B cell (primary cell): ENCODE data around the gene FBXO15. TPM values are rescaled to one million over a fixed set of nuclear protein-coding genes. Genes with fewer than 3 reads are reported as not detected.

ENCODE experiments used
- ATAC-seq: fragments of 200-7000 bp; cut with Tn5 transposase; one replicate; pipeline ENCODE4 v1.10.0; 2021; ENCODE audit warnings: low read depth, mild to moderate bottlenecking, moderate number of reproducible peaks, moderate library complexity
- CTCF ChIA-PET: fragments of 350-600 bp; sonication (Branson Sonifier 250); formaldehyde crosslinking; loops from one replicate; lab custom pipeline; 2021; ENCODE audit warnings: antibody characterized with exemption, inconsistent platforms; lab: Charles Lee
- POLR2A ChIA-PET: fragments of 350-600 bp; sonication (Branson Sonifier 250); formaldehyde crosslinking; loops from one replicate; lab custom pipeline; 2021; ENCODE audit warnings: antibody characterized with exemption; lab: Charles Lee
- DNase-seq: peaks from one replicate; pipeline ENCODE4 v3.0.0; 2013
- H2AFZ ChIP-seq: 2 replicates; pipeline ENCODE4 v1.6.1; 2012; ENCODE audit warnings: mild to moderate bottlenecking, low read depth, low read length; ENCODE audit not compliant: insufficient read depth, poor library complexity, severe bottlenecking
- H3K27ac ChIP-seq, 2 donors: 1 replicate in 1 of 2; 2 replicates in 1 of 2; pipeline ENCODE4 v1.5.1; 2012 to 2013; ENCODE audit warnings: low read length in 2 of 2, mild to moderate bottlenecking in 2 of 2, moderate library complexity in 1 of 2
- H3K27me3 ChIP-seq, 4 experiments: fragments of 200-600 bp in 1 of 4; sonication (generic) in 1 of 4; replicated peaks in 1 of 4; 1 replicate in 2 of 4; 2 replicates in 2 of 4; pipeline versions ENCODE4 v1.6.1 to v1.7.0; 2013 to 2016; ENCODE audit warnings: low read length in 3 of 4, mild to moderate bottlenecking in 2 of 4, mixed read lengths in 1 of 4, moderate library complexity in 1 of 4; ENCODE audit not compliant: insufficient read depth in 4 of 4, control insufficient read depth in 3 of 4; ENCODE audit errors: control extremely low read depth in 1 of 4
- H3K36me3 ChIP-seq, 2 experiments: replicated peaks in 1 of 2; 1 replicate in 1 of 2; 2 replicates in 1 of 2; pipeline versions ENCODE4 v1.6.1 to v1.7.1; 2013; ENCODE audit warnings: low read length in 1 of 2; ENCODE audit not compliant: insufficient read depth in 2 of 2, control insufficient read depth in 1 of 2; ENCODE audit errors: control extremely low read depth in 1 of 2, extremely low read depth in 1 of 2
- H3K4me1 ChIP-seq, 2 donors: fragments of 200-600 bp in 1 of 2; sonication (generic) in 1 of 2; 1 replicate in 1 of 2; 2 replicates in 1 of 2; pipeline versions ENCODE4 v1.5.1 to v1.6.1; 2013 to 2017; ENCODE audit warnings: low read length in 2 of 2; ENCODE audit not compliant: control insufficient read depth in 2 of 2, insufficient read depth in 2 of 2
- H3K4me2 ChIP-seq: replicated peaks from 2 replicates; pipeline ENCODE3; 2012; ENCODE audit warnings: mild to moderate bottlenecking, low read depth, low read length; ENCODE audit not compliant: poor library complexity, severe bottlenecking
- H3K4me3 ChIP-seq, 5 experiments: fragments of 200-600 bp in 1 of 5; sonication (generic) in 1 of 5; 1 replicate in 3 of 5; 2 replicates in 2 of 5; pipeline versions ENCODE4 v1.5.1 to v1.7.0; 2011 to 2016; ENCODE audit warnings: low read length in 4 of 5, mild to moderate bottlenecking in 4 of 5, low read depth in 2 of 5, control low read depth in 1 of 5, moderate library complexity in 1 of 5; ENCODE audit not compliant: insufficient read depth in 1 of 5; ENCODE audit errors: control extremely low read depth in 1 of 5, extremely low read depth in 1 of 5
- H3K79me2 ChIP-seq: fragments of 200-600 bp; sonication (generic); one replicate; pipeline ENCODE4 v1.6.0; 2016; ENCODE audit warnings: low read length; ENCODE audit not compliant: control insufficient read depth, insufficient read depth
- H3K9ac ChIP-seq: fragments of 200-600 bp; sonication (generic); 2 replicates; pipeline ENCODE4 v1.6.1; 2017; ENCODE audit warnings: mild to moderate bottlenecking, low read length, moderate library complexity
- H3K9me3 ChIP-seq, 3 donors: one replicate each; pipeline versions ENCODE4 v1.6.1 to v1.7.1; 2013; ENCODE audit warnings: low read length in 2 of 3; ENCODE audit not compliant: control insufficient read depth in 2 of 3, insufficient read depth in 1 of 3; ENCODE audit errors: control extremely low read depth in 1 of 3
- H4K20me1 ChIP-seq: 2 replicates; pipeline ENCODE4 v1.6.0; 2012; ENCODE audit warnings: mild to moderate bottlenecking, low read length; ENCODE audit not compliant: insufficient read depth, control insufficient read depth, poor library complexity, severe bottlenecking
- H3K27ac Mint-ChIP-seq: one replicate; pipeline ENCODE4 v1.8.0; 2021; ENCODE audit warnings: mixed read lengths
- H3K27me3 Mint-ChIP-seq: one replicate; pipeline ENCODE4 v1.8.0; 2021; ENCODE audit warnings: mixed read lengths
- H3K4me1 Mint-ChIP-seq: one replicate; pipeline ENCODE4 v1.8.0; 2021; ENCODE audit warnings: mixed read lengths
- H3K4me3 Mint-ChIP-seq: one replicate; pipeline ENCODE4 v1.8.0; 2021; ENCODE audit warnings: mixed read lengths
- H3K9me3 Mint-ChIP-seq: one replicate; pipeline ENCODE4 v1.8.0; 2022; ENCODE audit warnings: mixed read lengths; ENCODE audit not compliant: insufficient read depth
- CTCF ChIP-seq: fragments of 200-600 bp; IDR thresholded peaks from one replicate; pipeline ENCODE4 v1.8.0; 2022; ENCODE audit warnings: antibody characterized with exemption, mild to moderate bottlenecking
- EZH2 ChIP-seq: IDR thresholded peaks from 2 replicates; pipeline ENCODE4 v1.6.1; 2012; ENCODE audit warnings: borderline replicate concordance, low read depth, mild to moderate bottlenecking, moderate library complexity, low read length; ENCODE audit not compliant: insufficient read depth, poor library complexity, severe bottlenecking
- WGBS: methylation state at CpG from one replicate; pipeline ENCODE4 v1.1.5; 2013; ENCODE audit warnings: missing lambda C conversion rate; ENCODE audit not compliant: insufficient coverage; 5-methylcytosine and 5-hydroxymethylcytosine counted together
- intact Hi-C: fragments of 100-400 bp; cut with micrococcal nuclease; formaldehyde crosslinking; loops from one replicate; pipeline ENCODE4 v1.10.0; 2022
- polyA plus RNA-seq: library from polyadenylated mRNA; depleted of rRNA; stranded (reverse); fragments of >200 nt; gene quantifications from 2 replicates; pipeline ENCODE4 v1.2.3, GENCODE V29; 2012
- total RNA-seq, 2 donors: library from RNA; stranded (reverse); fragments of 120-200 nt in 1 of 2; gene quantifications; 1 replicate in 1 of 2; 2 replicates in 1 of 2; pipeline versions ENCODE4 v1.2.3 to v1.2.4, GENCODE V29; 2013 to 2022

The FBXO15 gene
- total and polyA plus RNA-seq, 2 donors (not counting 1 experiment from before 2014, with no cell fraction given): 1.6 to 4.1 TPM

- Histone ChIP-seq H3K9ac (peak overlapping the region; percentile 25), H3K4me3 (no peak overlapping the region), H4K20me1 (no peaks in the 10 kb centered on the region), H3K27me3 (no peaks in the 10 kb centered on the region), H3K4me2 (peak overlapping the region; percentile 36), H3K4me1 (peaks cover 51 to 55% of the 10 kb centered on the region in 2 donors), H3K79me2 (no peaks in the 10 kb centered on the region), H3K27ac (peak overlapping the region; percentile 72 to 77), H3K9me3 (peaks cover 0 to 4% (median 0%) of the 10 kb centered on the region in 3 donors), H2AFZ (peak overlapping the region; percentile 47), H3K36me3 (no peaks in the 10 kb centered on the region)
- ChIA-PET POLR2A (interaction anchor here (3.3 kb wide), 1 partner anchor 17 kb away, joined by 23 read pairs; no protein-coding TSS in a partner anchor), CTCF (interaction anchor here (0.9 to 4.9 kb wide), 4 partner anchors 15 to 51 kb away, joined by 3 to 47 read pairs (median 4); no protein-coding TSS in a partner anchor)
- Mint-ChIP-seq H3K4me1 (peaks cover 61% of the 10 kb centered on the region), H3K27me3 (no peaks in the 10 kb centered on the region), H3K27ac (peak overlapping the region; percentile 94), H3K4me3 (peak overlapping the region; percentile 60), H3K9me3 (no peaks in the 10 kb centered on the region)
- no peak for TF ChIP-seq EZH2
- no peak for TF ChIP-seq CTCF
- WGBS: 0% methylated on average over 1 of the region's 3 CpGs
- peak; percentile 28 for ATAC-seq
- peak; percentile 46 for DNase-seq
- intact Hi-C loops: loop anchor here (10.0 kb wide), 1 partner anchor 429 kb away; the partner anchor contains the start of gene CNDP2
Measured at GRCh38 chr18:74065366-74065765, 82.3 kb downstream of the FBXO15 start.

- H3K27ac ChIP-seq: peak overlapping the region; percentile 72 to 77
- Mint-ChIP-seq H3K4me3 (peak overlapping the region; percentile 59), H3K4me1 (peaks cover 64% of the 10 kb centered on the region), H3K27ac (peak overlapping the region; percentile 94), H3K9me3 (no peaks in the 10 kb centered on the region), H3K27me3 (no peaks in the 10 kb centered on the region)
- no peaks in the 10 kb centered on the region for H3K36me3 ChIP-seq
- CTCF ChIA-PET: interaction anchor here (1.1 to 4.9 kb wide), 4 partner anchors 18 to 52 kb away, joined by 3 to 47 read pairs (median 4); no protein-coding TSS in a partner anchor
- H3K4me3 ChIP-seq: peak overlapping the region in 1 of 5 experiments; percentile 7
- H3K79me2 ChIP-seq: no peaks in the 10 kb centered on the region
- TF ChIP-seq EZH2 (no peak), CTCF (no peak)
- peaks cover 53 to 59% of the 10 kb centered on the region in 2 donors for H3K4me1 ChIP-seq
- peak overlapping the region; percentile 21 for H3K9ac ChIP-seq
- peak overlapping the region; percentile 36 for H3K4me2 ChIP-seq
- H3K27me3 ChIP-seq: no peaks in the 10 kb centered on the region
- H4K20me1 ChIP-seq: no peaks in the 10 kb centered on the region
- POLR2A ChIA-PET: interaction anchor here (1.0 to 3.3 kb wide), 3 partner anchors 18 to 431 kb away, joined by 3 to 23 read pairs (median 3); partner anchors contain the start of gene CNDP2
- intact Hi-C loops: loop anchor here (5.0 to 10.0 kb wide), 2 partner anchors 53 to 430 kb away; partner anchors contain the start of gene CNDP2
- 9% methylated on average over 6 of the region's 6 CpGs for WGBS
- peak overlapping the region; percentile 20 for H2AFZ ChIP-seq
- H3K9me3 ChIP-seq: peaks cover 0 to 4% (median 0%) of the 10 kb centered on the region in 3 donors
- ATAC-seq (peak; percentile 40), DNase-seq (peak; percentile 53)
Measured at GRCh38 chr18:74064510-74064909, 83.1 kb downstream of the FBXO15 start.
